Naive thymus-derived CD4-positive, alpha-beta T cell (primary cell): ENCODE data around the gene FHOD1. TPM values are rescaled to one million over a fixed set of nuclear protein-coding genes. Genes with fewer than 3 reads are reported as not detected.
A peak's percentile ranks its signal among the peaks of the same experiment; 100 is the strongest.

Source experiments
- ATAC-seq: fragments of 150-1000 bp; cut with Tn5 transposase; 2 replicates; pipeline ENCODE4 v1.10.0; 2021; ENCODE audit warnings: mild to moderate bottlenecking, moderate library complexity
- CTCF ChIA-PET: fragments of 350-600 bp; sonication (Branson Sonifier 250); formaldehyde crosslinking; loops from one replicate; lab custom pipeline; 2021; ENCODE audit warnings: antibody characterized with exemption; lab: Charles Lee
- POLR2A ChIA-PET: fragments of 350-600 bp; sonication (Branson Sonifier 250); formaldehyde crosslinking; loops from one replicate; lab custom pipeline; 2021; ENCODE audit warnings: antibody characterized with exemption, inconsistent platforms; lab: Charles Lee
- DNase-seq, 9 donors: peaks; one replicate each; pipeline versions ENCODE4 v3.0.0 to v3.0.0-alpha.2; 2020 to 2022; ENCODE audit warnings: mixed read lengths in 1 of 9
- H3K27ac ChIP-seq: one replicate; pipeline ENCODE4 v1.7.0; 2013; ENCODE audit warnings: mild to moderate bottlenecking, low read depth, low read length, moderate library complexity
- H3K27me3 ChIP-seq, 2 donors: one replicate each; pipeline ENCODE4 v1.7.0; 2013; ENCODE audit warnings: low read length in 2 of 2, mild to moderate bottlenecking in 2 of 2, moderate library complexity in 2 of 2; ENCODE audit not compliant: control insufficient read depth in 2 of 2, insufficient read depth in 2 of 2
- H3K36me3 ChIP-seq, 3 experiments: 1 replicate in 2 of 3; 2 replicates in 1 of 3; pipeline ENCODE4 v1.7.0; 2013; ENCODE audit warnings: low read length in 3 of 3, mild to moderate bottlenecking in 3 of 3, moderate library complexity in 1 of 3; ENCODE audit not compliant: insufficient read depth in 3 of 3, control insufficient read depth in 2 of 3
- H3K4me1 ChIP-seq, 2 donors: one replicate each; pipeline ENCODE4 v1.7.0; 2013; ENCODE audit warnings: low read length in 2 of 2, mild to moderate bottlenecking in 2 of 2, moderate library complexity in 1 of 2; ENCODE audit not compliant: control insufficient read depth in 2 of 2, insufficient read depth in 2 of 2
- H3K4me3 ChIP-seq: 2 replicates; pipeline ENCODE4 v1.7.0; 2013; ENCODE audit warnings: mild to moderate bottlenecking, low read length
- H3K9me3 ChIP-seq, 3 experiments: 1 replicate in 2 of 3; 2 replicates in 1 of 3; pipeline ENCODE4 v1.7.0; 2013; ENCODE audit warnings: low read length in 3 of 3; ENCODE audit not compliant: control insufficient read depth in 2 of 3
- H3K27ac Mint-ChIP-seq, 9 donors: one replicate each; pipeline ENCODE4 v1.8.0; 2020 to 2022; ENCODE audit warnings: mixed read lengths in 9 of 9, mild to moderate bottlenecking in 8 of 9, moderate library complexity in 5 of 9, inconsistent platforms in 2 of 9
- H3K27me3 Mint-ChIP-seq, 5 donors: one replicate each; pipeline ENCODE4 v1.8.0; 2021 to 2022; ENCODE audit warnings: mixed read lengths in 5 of 5, mild to moderate bottlenecking in 1 of 5
- H3K36me3 Mint-ChIP-seq, 5 donors: one replicate each; pipeline ENCODE4 v1.8.0; 2020 to 2022; ENCODE audit warnings: mixed read lengths in 5 of 5, mild to moderate bottlenecking in 3 of 5, inconsistent platforms in 1 of 5
- H3K4me1 Mint-ChIP-seq, 7 donors: one replicate each; pipeline ENCODE4 v1.8.0; 2020 to 2022; ENCODE audit warnings: mixed read lengths in 7 of 7, mild to moderate bottlenecking in 3 of 7, inconsistent platforms in 1 of 7
- H3K4me3 Mint-ChIP-seq, 10 donors: one replicate each; pipeline ENCODE4 v1.8.0; 2020 to 2022; ENCODE audit warnings: mild to moderate bottlenecking in 10 of 10, mixed read lengths in 10 of 10, moderate library complexity in 6 of 10, inconsistent platforms in 2 of 10
- H3K9me3 Mint-ChIP-seq, 11 donors: one replicate each; pipeline ENCODE4 v1.8.0; 2020 to 2022; ENCODE audit warnings: mixed read lengths in 11 of 11, mild to moderate bottlenecking in 4 of 11, inconsistent platforms in 1 of 11, moderate library complexity in 1 of 11
- intact Hi-C, 2 donors: fragments of 100-400 bp; cut with micrococcal nuclease; formaldehyde crosslinking; loops; one replicate each; pipeline ENCODE4 v1.15.1; 2023
- polyA plus RNA-seq, 2 donors: library from polyadenylated mRNA; unstranded; fragments of 300-500 nt; fragmentation: Illumina TruSeq; gene quantifications; one replicate each; pipeline ENCODE4 v1.2.3, GENCODE V29; 2021
- total RNA-seq, 6 experiments: library from RNA in 5 of 6; stranded (reverse) in 5 of 6; gene quantifications; 1 replicate in 5 of 6; 2 replicates in 1 of 6; pipeline ENCODE4 v1.2.3 and lab custom pipeline; 2021 to 2026

FHOD1 gene
- total and polyA plus RNA-seq, 7 experiments from 2014 or later, result 3.6 to 81.7 (median 32.6) TPM

DNA sequence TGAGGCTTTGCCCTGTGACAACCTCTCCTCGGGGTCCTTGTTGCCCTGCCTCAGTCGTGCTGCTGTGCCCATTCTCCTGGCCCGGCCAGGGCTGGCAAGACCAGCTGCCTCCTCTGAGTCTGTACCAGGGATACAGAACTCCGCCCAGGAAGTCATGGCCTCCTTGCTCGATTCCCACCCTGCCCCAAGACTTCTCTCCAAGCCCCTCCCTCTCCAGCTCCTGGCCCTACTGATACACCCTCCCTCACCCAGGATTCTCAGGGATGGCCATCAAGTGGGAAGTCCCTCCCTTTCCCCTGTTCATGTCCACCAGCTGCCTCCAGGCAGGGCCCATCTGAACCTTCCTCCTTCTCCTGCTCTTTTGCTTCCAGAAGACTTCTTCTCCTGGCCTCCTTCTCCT is 31.6 kb downstream of the FHOD1 start:
- Histone ChIP-seq H3K27ac (no peak overlapping the region), H3K4me1 (no peaks in the 10 kb centered on the region), H3K9me3 (no peaks in the 10 kb centered on the region), H3K27me3 (no peaks in the 10 kb centered on the region), H3K36me3 (no peaks in the 10 kb centered on the region), H3K4me3 (no peak overlapping the region)
- no peaks in the 10 kb centered on the region for H3K9me3 Mint-ChIP-seq
- peaks cover 0 to 15% (median 11%) of the 10 kb centered on the region in 5 donors for H3K36me3 Mint-ChIP-seq
- no peak for DNase-seq
- H3K27me3 Mint-ChIP-seq, result no peaks in the 10 kb centered on the region
- intact Hi-C loops, result no loop called here
- H3K4me3 Mint-ChIP-seq, result peak overlapping the region in 1 of 10 donors; percentile 34
- peaks cover 0 to 18% (median 9%) of the 10 kb centered on the region in 7 donors for H3K4me1 Mint-ChIP-seq
- no peak for ATAC-seq
- ChIA-PET POLR2A (no interaction called here), CTCF (no interaction called here)
- H3K27ac Mint-ChIP-seq, result peak overlapping the region in 3 of 9 donors; percentile 4 to 86 (median 36)

DNA sequence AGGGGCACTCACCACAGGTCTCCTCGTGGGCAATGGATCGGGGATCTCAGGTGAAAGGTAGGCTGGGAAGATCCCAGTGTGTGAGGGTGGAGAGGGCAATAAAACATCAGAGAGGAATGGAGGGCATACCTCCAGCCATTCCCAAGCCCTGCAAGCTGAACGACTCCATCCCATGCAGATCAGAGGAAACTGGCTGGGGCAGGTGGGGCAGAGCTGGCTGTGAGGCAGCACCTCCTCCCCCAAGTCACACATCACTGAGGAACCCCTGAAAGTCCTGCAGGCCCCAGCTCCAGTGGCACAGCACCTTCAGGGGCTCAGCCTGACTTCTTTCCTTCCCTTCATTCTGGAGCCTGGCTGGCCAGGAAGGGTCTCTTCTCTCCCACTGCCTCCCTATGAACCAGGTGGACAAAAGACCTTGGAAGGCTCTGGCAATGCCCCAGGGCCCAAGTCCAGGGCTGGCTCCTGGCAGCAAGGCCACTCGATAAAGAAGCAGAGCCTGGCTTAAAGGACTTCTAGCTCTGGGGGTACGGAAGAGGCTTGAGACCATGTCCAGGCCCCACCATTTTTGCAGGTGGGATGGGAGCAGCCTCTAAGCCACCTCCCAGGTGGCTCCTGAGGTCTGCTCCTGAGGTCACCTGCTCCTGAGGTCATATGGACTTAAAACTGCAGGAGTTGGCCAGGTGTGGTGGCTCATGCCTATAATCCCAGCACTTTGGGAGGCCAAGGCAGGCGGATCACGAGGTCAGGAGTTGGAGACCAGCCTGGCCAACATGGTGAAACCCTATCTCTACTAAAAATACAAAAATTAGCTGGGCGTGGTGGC is 33.9 kb downstream of the FHOD1 start:
- intact Hi-C loops, result no loop called here
- Mint-ChIP-seq H3K4me3 (no peak overlapping the region), H3K27ac (no peak overlapping the region), H3K4me1 (peaks cover 0 to 18% (median 3%) of the 10 kb centered on the region in 7 donors), H3K36me3 (peaks cover 0 to 11% (median 6%) of the 10 kb centered on the region in 5 donors), H3K9me3 (peaks cover 0 to 1% (median 0%) of the 10 kb centered on the region in 11 donors), H3K27me3 (no peaks in the 10 kb centered on the region)
- H3K36me3 ChIP-seq, result peaks cover 0 to 3% (median 0%) of the 10 kb centered on the region in 3 experiments
- H3K4me3 ChIP-seq, result no peak overlapping the region
- ChIA-PET POLR2A (interaction anchor here (0.7 to 0.9 kb wide), 3 partner anchors 8 to 280 kb away, joined by 3 read pairs; no protein-coding TSS in a partner anchor), CTCF (no interaction called here)
- no peak for ATAC-seq
- no peak for DNase-seq
- no peaks in the 10 kb centered on the region for H3K4me1 ChIP-seq
- H3K9me3 ChIP-seq, result no peaks in the 10 kb centered on the region
- H3K27me3 ChIP-seq, result no peaks in the 10 kb centered on the region
- no peak overlapping the region for H3K27ac ChIP-seq

DNA sequence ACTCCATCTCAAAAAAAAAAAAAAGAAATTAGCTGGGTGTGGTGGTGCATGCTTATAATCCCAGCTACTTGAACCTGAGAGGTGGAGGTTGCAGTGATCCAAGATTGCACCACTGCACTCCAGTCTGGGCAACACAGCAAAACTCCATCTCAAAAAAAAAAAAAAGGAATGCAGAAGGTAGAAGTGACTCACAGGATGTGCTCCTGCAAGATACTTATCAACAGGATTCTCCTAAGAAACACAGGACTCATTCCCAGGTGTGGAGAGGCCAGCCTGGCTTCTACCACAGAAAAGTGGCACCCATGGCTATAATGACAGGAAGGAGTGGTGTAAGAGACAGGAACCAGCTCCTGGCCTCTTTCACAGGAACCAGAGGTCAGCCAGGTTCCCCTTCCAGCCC is 34.5 kb downstream of the FHOD1 start:
- Histone ChIP-seq H3K27me3 (no peaks in the 10 kb centered on the region), H3K4me1 (no peaks in the 10 kb centered on the region), H3K27ac (no peak overlapping the region), H3K36me3 (peaks cover 0 to 3% (median 0%) of the 10 kb centered on the region in 3 experiments), H3K9me3 (no peaks in the 10 kb centered on the region), H3K4me3 (no peak overlapping the region)
- Mint-ChIP-seq H3K9me3 (peaks cover 0 to 1% (median 0%) of the 10 kb centered on the region in 11 donors), H3K4me3 (no peak overlapping the region), H3K27ac (no peak overlapping the region), H3K27me3 (no peaks in the 10 kb centered on the region), H3K36me3 (peaks cover 0 to 11% (median 6%) of the 10 kb centered on the region in 5 donors), H3K4me1 (peaks cover 0 to 16% (median 3%) of the 10 kb centered on the region in 7 donors)
- ATAC-seq (no peak), DNase-seq (no peak)
- intact Hi-C loops, result no loop called here
- POLR2A ChIA-PET, result interaction anchor here (0.9 kb wide), 2 partner anchors 32 to 280 kb away, joined by 3 read pairs; no protein-coding TSS in a partner anchor
- CTCF ChIA-PET, result no interaction called here

DNA sequence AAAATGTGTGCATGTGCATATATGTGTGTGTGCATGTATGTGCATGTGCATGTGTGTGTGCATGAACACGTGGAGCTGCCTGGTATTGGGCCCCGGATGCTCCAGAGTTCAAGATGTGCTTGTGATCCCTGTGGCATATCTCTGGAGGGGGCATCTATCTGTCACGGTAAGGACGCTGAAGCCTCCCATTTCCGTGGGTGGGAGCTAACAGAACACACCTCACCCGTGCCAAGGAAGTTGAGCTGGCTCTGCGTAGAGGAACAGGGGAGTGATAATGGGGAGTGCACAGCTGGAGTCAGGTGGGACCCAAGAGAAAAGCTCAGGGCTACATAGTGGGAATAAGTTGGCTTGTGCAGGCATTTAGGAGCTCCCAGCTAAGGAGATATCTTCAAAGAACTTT is 35.6 kb downstream of the FHOD1 start:
- Mint-ChIP-seq H3K27ac (no peak overlapping the region), H3K4me1 (peaks cover 0 to 9% (median 3%) of the 10 kb centered on the region in 7 donors)
- intact Hi-C loops, result no loop called here

DNA sequence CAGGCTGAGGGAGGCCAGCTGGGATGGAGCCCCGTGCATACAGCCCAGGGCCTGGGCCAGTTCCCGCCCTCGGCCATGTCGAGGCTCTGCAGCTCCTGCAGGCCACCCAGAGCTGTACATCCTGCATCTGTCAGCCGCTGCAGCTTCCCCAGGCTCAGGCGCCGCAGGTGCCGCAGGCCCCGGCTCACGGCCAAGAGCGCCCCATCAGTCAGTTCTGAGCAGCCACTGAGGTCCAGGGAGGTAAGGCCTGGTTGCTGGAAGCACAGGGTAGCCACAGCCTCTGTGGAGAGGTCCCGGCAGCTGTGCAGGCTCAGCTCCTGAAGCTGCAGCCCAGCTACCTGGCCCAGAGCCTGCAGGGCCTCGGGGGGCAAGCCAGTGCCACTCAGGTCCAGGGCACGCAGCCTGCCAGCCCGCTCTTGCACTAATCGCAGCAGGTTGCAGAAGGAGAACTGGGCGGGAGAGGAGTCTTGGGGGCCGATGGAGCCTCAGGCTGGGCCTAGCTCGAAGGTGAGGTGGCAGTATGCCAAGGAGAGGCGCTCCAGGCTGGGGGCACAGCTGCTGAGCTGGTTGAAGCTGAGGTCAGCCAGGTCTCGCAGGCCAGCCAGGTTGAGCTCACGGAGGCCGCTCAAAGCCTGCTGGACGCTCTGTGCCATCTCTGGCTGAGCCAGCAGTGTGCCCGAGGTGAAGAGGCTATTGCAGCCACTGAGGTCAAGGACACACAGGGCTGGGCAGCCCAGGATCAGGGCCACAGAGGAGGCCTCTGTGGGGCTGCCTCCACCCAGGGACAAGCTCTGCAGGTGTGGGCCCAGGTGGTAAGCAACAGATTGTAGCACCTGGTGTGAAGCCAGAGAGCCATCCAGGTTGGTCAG is 37.0 kb downstream of the FHOD1 start:
- H3K4me1 Mint-ChIP-seq, result peaks cover 0 to 5% (median 0%) of the 10 kb centered on the region in 7 donors
- H3K4me3 Mint-ChIP-seq, result no peak overlapping the region
- no peak for DNase-seq
- Histone ChIP-seq H3K9me3 (no peaks in the 10 kb centered on the region), H3K4me3 (no peak overlapping the region), H3K4me1 (no peaks in the 10 kb centered on the region), H3K36me3 (peaks cover 0 to 3% (median 0%) of the 10 kb centered on the region in 3 experiments), H3K27ac (no peak overlapping the region), H3K27me3 (no peaks in the 10 kb centered on the region)
- ATAC-seq, result no peak
- ChIA-PET POLR2A (interaction anchor here (2.0 kb wide), 1 partner anchor 12 kb away, joined by 5 read pairs; no protein-coding TSS in a partner anchor), CTCF (no interaction called here)
- intact Hi-C loops, result no loop called here
- peaks cover 0 to 4% (median 0%) of the 10 kb centered on the region in 5 donors for H3K36me3 Mint-ChIP-seq
- H3K9me3 Mint-ChIP-seq, result peaks cover 0 to 1% (median 0%) of the 10 kb centered on the region in 11 donors
- peak overlapping the region in 1 of 9 donors; percentile 64 for H3K27ac Mint-ChIP-seq
- no peaks in the 10 kb centered on the region for H3K27me3 Mint-ChIP-seq

More for the DNA sequence above, 35.6 kb downstream of the FHOD1 start:
- peaks cover 0 to 3% (median 0%) of the 10 kb centered on the region in 3 experiments for H3K36me3 ChIP-seq
- H3K4me3 Mint-ChIP-seq, result no peak overlapping the region
- H3K27ac ChIP-seq, result no peak overlapping the region
- CTCF ChIA-PET, result no interaction called here
- ATAC-seq (no peak), DNase-seq (no peak)
- no peaks in the 10 kb centered on the region for H3K27me3 ChIP-seq
- no peaks in the 10 kb centered on the region for H3K4me1 ChIP-seq
- POLR2A ChIA-PET, result no interaction called here
- H3K27me3 Mint-ChIP-seq, result no peaks in the 10 kb centered on the region
- peaks cover 0 to 5% (median 0%) of the 10 kb centered on the region in 5 donors for H3K36me3 Mint-ChIP-seq
- H3K9me3 ChIP-seq, result no peaks in the 10 kb centered on the region
- peaks cover 0 to 1% (median 0%) of the 10 kb centered on the region in 11 donors for H3K9me3 Mint-ChIP-seq
- H3K4me3 ChIP-seq, result no peak overlapping the region

DNA sequence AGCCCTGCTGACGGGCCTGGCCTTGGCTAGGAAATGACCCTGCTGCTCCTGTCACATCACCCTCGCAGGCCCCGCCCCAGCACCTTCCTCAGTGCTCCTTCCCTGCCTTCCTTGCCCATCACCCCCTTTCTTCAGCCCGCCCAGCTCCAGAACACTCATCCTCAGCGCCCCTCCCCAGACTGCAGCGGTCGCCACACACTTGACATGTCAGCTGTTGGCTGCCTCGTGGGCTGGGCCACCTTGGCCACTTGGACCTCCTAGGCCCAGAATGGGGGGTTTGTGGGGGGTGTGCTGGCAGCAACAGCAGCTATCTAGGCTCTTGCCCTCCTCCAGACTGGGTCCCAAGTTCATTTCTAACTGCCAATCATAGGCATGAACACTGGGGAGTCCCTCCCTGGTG is 37.7 kb downstream of the FHOD1 start:
- H3K36me3 ChIP-seq, result peaks cover 0 to 3% (median 0%) of the 10 kb centered on the region in 3 experiments
- H3K4me1 ChIP-seq, result no peaks in the 10 kb centered on the region
- Mint-ChIP-seq H3K4me1 (peaks cover 0 to 5% (median 0%) of the 10 kb centered on the region in 7 donors), H3K36me3 (peaks cover 0 to 4% (median 0%) of the 10 kb centered on the region in 5 donors), H3K27ac (peak overlapping the region in 1 of 9 donors; percentile 48), H3K9me3 (peaks cover 0 to 1% (median 0%) of the 10 kb centered on the region in 11 donors), H3K4me3 (no peak overlapping the region), H3K27me3 (no peaks in the 10 kb centered on the region)
- H3K27ac ChIP-seq, result no peak overlapping the region
- no peak overlapping the region for H3K4me3 ChIP-seq
- ChIA-PET POLR2A (interaction anchor here (0.6 to 2.0 kb wide), 4 partner anchors 12 to 183 kb away, joined by 3 to 5 read pairs (median 4); no protein-coding TSS in a partner anchor), CTCF (no interaction called here)
- no peaks in the 10 kb centered on the region for H3K9me3 ChIP-seq
- DNase-seq, result no peak
- no peak for ATAC-seq
- H3K27me3 ChIP-seq, result no peaks in the 10 kb centered on the region
- intact Hi-C loops, result no loop called here
